Duodenal mucosa (tissue), 2 donors: ENCODE results near the gene TNPO1.

Experiments
- H3K27ac ChIP-seq: one replicate; pipeline ENCODE4 v1.7.0; 2013; ENCODE audit warnings: low read depth, low read length
- H3K27me3 ChIP-seq, 2 donors: one replicate each; pipeline ENCODE4 v1.7.0; 2013; ENCODE audit warnings: low read length in 2 of 2, control low read depth in 1 of 2; ENCODE audit not compliant: insufficient read depth in 2 of 2, control insufficient read depth in 1 of 2
- H3K36me3 ChIP-seq, 2 donors: one replicate each; pipeline ENCODE4 v1.7.0; 2013; ENCODE audit warnings: low read length in 2 of 2, control low read depth in 1 of 2; ENCODE audit not compliant: insufficient read depth in 2 of 2, control insufficient read depth in 1 of 2
- H3K4me1 ChIP-seq, 2 donors: one replicate each; pipeline ENCODE4 v1.7.0; 2013; ENCODE audit warnings: low read length in 2 of 2, control low read depth in 1 of 2; ENCODE audit not compliant: insufficient read depth in 2 of 2, control insufficient read depth in 1 of 2
- H3K4me3 ChIP-seq, 2 donors: one replicate each; pipeline ENCODE4 v1.7.0; 2013; ENCODE audit warnings: low read length in 2 of 2, low read depth in 1 of 2
- H3K9ac ChIP-seq, 2 donors: one replicate each; pipeline ENCODE4 v1.7.0; 2013; ENCODE audit warnings: low read length in 2 of 2, low read depth in 1 of 2
- H3K9me3 ChIP-seq, 2 donors: one replicate each; pipeline ENCODE4 v1.7.0; 2013; ENCODE audit warnings: low read length in 2 of 2, control low read depth in 1 of 2; ENCODE audit not compliant: control insufficient read depth in 1 of 2

Gene TNPO1

DNA sequence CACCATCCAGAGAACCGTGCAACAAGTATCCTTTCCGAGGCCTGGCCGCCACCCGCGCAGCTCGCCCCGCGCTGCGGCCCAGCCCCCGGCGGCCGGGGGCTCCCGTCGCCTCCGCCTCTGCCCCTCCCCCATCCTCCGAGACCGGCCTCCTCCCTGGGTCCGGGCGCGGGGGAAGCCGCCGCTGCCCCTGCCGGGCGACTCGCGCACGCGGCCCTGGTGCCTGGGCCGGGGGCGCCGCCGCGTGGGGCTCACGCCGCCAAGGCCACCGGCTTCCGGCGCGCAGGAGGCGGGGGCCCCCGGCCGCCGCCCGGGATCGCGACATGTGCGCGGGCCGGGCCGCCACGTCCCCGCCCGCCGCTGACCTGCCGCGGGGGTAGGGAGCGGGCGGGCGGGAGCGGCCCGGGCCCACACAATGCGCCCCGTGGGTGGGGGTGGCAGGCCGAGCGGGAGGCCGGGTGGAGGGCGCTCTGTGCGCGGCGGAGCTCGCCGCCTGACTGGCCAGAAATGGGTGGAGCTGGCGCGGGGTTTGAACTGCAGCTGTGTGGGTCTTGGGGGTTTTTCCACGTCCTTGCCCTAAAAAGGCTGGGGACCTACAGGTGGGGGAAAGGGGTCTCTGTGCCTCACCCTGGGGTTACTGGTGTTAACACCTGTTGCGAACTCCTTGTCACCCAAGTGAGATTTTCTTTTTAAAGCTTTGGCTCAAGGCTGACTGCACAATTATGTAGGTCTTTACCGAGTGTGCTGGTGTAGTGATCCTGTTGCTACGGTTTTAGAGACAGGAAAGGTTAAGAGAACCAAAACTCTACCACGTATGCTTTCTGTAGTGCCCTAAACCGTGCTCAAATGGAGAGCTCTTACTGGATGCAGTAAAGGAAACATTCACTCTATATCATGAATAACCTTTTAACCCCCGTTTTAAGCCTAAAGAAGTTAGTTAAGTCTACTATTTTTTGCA is 32.3 kb downstream of the TNPO1 start:
- Histone ChIP-seq H3K27ac (peak overlapping the region; percentile 92), H3K4me1 (peaks cover 33 to 40% of the 10 kb centered on the region in 2 donors), H3K9ac (peak overlapping the region; percentile 76 to 86), H3K9me3 (no peaks in the 10 kb centered on the region), H3K27me3 (no peaks in the 10 kb centered on the region), H3K4me3 (peak overlapping the region; percentile 89 to 96), H3K36me3 (peaks cover 4 to 7% of the 10 kb centered on the region in 2 donors)

DNA sequence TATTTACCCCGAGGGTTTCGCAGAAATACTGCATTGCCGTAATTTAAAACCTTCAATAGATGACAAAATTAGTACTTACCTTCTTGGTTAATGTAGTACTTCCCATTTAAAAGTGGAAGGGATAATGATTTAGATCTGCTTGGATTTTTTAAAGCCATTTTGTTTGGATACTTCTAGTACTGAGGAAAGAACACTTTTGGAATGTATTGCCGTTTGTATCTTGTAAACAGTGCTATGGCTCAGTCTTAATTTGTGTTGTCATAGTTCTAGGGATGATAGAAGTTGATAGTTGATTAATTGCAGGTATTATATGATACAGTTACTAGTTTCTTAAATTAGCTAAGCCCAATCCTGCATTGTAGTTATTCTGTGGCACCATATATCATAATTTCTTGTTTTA is 33.1 kb downstream of the TNPO1 start:
- peak overlapping the region; percentile 89 to 90 for H3K4me3 ChIP-seq
- H3K36me3 ChIP-seq = peaks cover 4 to 7% of the 10 kb centered on the region in 2 donors
- H3K27ac ChIP-seq = no peak overlapping the region
- peaks cover 33 to 40% of the 10 kb centered on the region in 2 donors for H3K4me1 ChIP-seq
- peak overlapping the region; percentile 71 to 72 for H3K9ac ChIP-seq
- no peaks in the 10 kb centered on the region for H3K9me3 ChIP-seq
- no peaks in the 10 kb centered on the region for H3K27me3 ChIP-seq

DNA sequence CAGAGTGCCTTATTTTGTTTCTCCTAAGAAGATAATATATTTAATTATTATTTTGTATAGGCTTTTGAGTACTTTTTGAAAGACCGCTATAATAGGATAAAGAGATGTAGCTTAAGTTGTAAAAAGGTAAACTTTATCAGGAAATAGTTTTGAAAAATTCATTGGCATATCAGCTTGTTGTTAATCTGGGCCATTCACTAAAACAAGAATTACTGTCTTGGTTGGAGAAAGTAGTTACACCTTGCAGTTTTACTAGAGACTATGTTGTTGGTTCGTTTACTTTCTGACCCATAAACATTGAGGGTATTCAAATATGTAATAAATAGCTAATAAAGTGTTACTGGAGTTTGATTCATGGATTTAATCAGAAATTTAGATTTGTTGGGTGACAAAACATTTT is 33.7 kb downstream of the TNPO1 start:
- H3K36me3 ChIP-seq = peaks cover 4 to 7% of the 10 kb centered on the region in 2 donors
- H3K4me1 ChIP-seq = peaks cover 33 to 40% of the 10 kb centered on the region in 2 donors
- no peaks in the 10 kb centered on the region for H3K27me3 ChIP-seq
- no peak overlapping the region for H3K27ac ChIP-seq
- peak overlapping the region; percentile 41 to 90 for H3K4me3 ChIP-seq
- no peak overlapping the region for H3K9ac ChIP-seq
- no peaks in the 10 kb centered on the region for H3K9me3 ChIP-seq

DNA sequence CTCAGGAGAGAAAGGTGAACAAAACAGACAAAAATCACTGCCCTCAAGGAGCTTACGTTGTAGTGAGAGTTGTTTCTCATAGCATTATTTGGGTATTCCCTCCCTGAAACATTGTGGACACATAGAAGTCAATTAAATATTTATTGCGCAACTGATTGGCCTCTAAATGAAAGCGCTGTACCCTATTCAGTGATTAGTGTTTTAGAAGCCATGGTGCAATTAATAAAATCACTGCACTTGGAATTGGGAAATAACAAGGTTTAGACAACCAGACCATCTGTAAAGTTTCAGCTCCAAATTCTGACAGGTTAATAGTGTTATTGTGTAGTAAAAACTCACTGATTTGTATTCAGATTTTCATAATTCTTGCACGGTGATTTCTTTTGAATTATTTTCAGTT is 35.9 kb downstream of the TNPO1 start:
- no peaks in the 10 kb centered on the region for H3K9me3 ChIP-seq
- H3K27ac ChIP-seq = no peak overlapping the region
- peaks cover 11 to 20% of the 10 kb centered on the region in 2 donors for H3K36me3 ChIP-seq
- peaks cover 33 to 36% of the 10 kb centered on the region in 2 donors for H3K4me1 ChIP-seq
- H3K9ac ChIP-seq = no peak overlapping the region
- no peak overlapping the region for H3K4me3 ChIP-seq
- no peaks in the 10 kb centered on the region for H3K27me3 ChIP-seq

DNA sequence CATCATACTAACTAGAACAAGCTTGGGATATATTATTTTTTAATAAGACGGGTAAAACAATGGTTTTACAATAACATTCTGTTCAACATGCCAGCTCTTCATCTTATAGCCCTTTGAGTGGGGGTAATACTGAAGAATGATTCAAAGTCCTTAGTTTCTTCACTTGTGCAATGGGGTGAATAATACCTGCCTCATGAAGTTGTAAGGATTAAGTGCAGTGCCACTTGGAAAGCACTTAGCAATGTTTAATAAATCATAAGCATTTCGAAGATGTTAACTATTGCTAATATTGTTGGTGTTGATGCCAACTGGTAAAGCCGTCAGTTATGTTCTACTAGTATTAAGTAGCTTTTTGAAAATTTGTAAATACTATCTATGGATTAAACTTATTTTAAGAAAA is 38.0 kb downstream of the TNPO1 start:
- H3K9ac ChIP-seq = no peak overlapping the region
- no peaks in the 10 kb centered on the region for H3K9me3 ChIP-seq
- H3K4me1 ChIP-seq = peaks cover 27% of the 10 kb centered on the region in 2 donors
- H3K4me3 ChIP-seq = no peak overlapping the region
- no peak overlapping the region for H3K27ac ChIP-seq
- peaks cover 14 to 24% of the 10 kb centered on the region in 2 donors for H3K36me3 ChIP-seq
- no peaks in the 10 kb centered on the region for H3K27me3 ChIP-seq

DNA sequence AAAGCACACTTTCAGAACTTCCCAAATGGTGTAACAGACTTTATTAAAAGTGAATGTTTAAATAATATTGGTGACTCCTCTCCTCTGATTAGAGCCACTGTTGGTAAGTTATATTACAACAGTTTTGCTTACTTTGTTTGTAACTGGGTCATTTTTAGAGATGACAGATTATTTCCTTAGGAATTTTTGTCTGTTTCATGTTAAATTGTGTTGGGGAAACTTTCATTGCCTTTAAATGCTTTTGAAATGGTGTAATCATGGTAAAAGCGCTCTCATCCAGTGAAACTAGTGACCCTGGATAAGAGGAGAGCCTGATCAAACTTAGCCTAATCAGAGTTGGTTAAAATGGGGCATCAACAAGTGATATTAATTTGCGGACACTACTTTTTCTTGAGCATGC is 39.4 kb downstream of the TNPO1 start:
- no peak overlapping the region for H3K4me3 ChIP-seq
- peaks cover 13 to 14% of the 10 kb centered on the region in 2 donors for H3K4me1 ChIP-seq
- no peak overlapping the region for H3K9ac ChIP-seq
- H3K27me3 ChIP-seq = no peaks in the 10 kb centered on the region
- peaks cover 19 to 30% of the 10 kb centered on the region in 2 donors for H3K36me3 ChIP-seq
- H3K9me3 ChIP-seq = no peaks in the 10 kb centered on the region
- no peak overlapping the region for H3K27ac ChIP-seq

DNA sequence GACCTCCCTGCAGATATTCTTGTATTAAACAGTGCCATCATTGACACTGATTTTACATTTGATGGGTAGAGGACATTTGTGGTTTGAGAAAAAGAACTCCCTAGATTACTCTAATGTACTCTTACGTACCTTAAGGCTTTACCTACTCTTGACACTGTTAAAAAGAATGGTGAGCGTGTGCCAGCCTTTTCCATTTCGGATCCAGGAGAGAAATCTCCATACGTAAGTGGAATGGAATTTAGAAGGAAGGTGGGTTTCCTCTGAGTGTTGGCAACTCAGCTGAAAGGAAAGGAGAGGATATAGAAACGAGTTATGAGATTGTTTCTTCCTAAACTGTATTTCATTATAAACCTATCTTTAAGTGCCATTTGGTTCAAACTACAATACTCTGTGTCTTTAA is 40.9 kb downstream of the TNPO1 start:
- no peak overlapping the region for H3K27ac ChIP-seq
- H3K27me3 ChIP-seq = no peaks in the 10 kb centered on the region
- no peak overlapping the region for H3K9ac ChIP-seq
- H3K4me1 ChIP-seq = peaks cover 2 to 4% of the 10 kb centered on the region in 2 donors
- no peaks in the 10 kb centered on the region for H3K9me3 ChIP-seq
- H3K36me3 ChIP-seq = peaks cover 24 to 40% of the 10 kb centered on the region in 2 donors
- H3K4me3 ChIP-seq = no peak overlapping the region

DNA sequence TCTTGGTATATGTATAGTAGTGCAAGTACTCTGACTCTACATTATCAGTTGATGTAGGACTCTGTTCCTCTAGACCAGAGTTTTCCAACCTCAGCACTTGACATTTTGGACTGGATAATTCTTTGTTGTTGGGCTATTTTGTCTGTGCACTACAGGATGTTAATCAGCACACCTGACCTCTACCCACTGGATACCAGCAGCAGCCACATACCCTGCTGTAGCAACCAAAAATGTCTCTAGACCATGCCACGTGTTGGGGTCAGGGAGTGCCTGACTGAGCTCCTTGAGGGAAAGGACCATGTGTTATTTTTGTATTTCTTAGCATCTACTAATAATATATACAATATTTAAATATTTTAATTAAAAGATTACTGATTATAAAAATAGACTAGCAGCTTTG is 42.7 kb downstream of the TNPO1 start:
- Histone ChIP-seq H3K4me1 (no peaks in the 10 kb centered on the region), H3K9ac (no peak overlapping the region), H3K9me3 (no peaks in the 10 kb centered on the region), H3K4me3 (no peak overlapping the region), H3K36me3 (peaks cover 30 to 48% of the 10 kb centered on the region in 2 donors), H3K27ac (no peak overlapping the region), H3K27me3 (no peaks in the 10 kb centered on the region)

DNA sequence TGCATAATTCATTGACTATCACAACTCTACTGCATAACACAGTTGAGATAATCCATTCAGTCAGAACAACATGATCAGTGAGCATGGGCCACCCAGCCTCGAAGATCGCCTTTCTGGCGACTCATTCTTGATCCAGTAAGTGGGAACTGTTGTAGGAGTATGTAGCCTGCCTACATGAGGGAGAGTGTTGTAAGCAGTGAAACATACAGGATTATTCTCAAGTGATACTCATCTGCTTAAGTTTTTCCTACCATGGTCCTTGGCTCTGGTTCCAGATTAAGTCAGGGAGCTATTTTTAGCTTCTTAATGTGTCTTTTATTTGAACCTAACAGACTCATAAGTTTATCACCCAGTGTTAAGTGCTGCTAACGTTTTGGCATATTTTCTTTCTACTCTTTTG is 44.0 kb downstream of the TNPO1 start:
- H3K9ac ChIP-seq = no peak overlapping the region
- H3K4me3 ChIP-seq = no peak overlapping the region
- peaks cover 30 to 53% of the 10 kb centered on the region in 2 donors for H3K36me3 ChIP-seq
- H3K9me3 ChIP-seq = no peaks in the 10 kb centered on the region
- no peak overlapping the region for H3K27ac ChIP-seq
- H3K4me1 ChIP-seq = no peaks in the 10 kb centered on the region
- H3K27me3 ChIP-seq = no peaks in the 10 kb centered on the region

DNA sequence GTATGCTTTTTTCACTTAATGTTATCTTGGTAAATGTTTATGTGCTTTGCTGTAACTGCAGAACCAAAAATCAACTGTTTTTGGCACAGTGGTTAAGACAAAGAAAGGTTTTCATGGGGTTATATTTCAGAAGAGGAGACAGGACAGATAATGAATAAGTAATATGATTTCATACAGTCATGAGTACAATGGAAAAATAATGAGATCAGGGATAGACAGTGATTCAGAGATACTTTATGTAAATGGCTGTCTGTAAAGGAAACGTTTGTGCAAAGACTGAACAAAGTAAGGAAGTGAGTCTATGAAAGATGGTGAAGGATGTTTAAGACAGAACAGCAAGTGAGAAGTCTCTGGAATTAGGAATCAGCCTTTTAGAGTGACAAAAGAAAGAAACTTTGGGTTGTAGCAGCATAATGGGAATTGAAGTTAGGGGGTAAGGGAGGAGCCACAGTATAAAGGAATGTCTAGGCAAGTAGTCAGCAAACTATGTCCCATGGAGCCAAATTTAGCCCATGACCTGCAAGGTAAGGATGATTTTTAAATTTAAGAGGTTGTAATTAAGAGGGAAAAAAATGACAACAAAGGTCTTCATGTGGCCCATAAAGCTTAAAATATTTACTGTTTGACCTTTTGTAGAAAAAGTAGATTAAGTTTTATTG is 55.0 kb downstream of the TNPO1 start:
- H3K4me1 ChIP-seq = no peaks in the 10 kb centered on the region
- H3K9me3 ChIP-seq = no peaks in the 10 kb centered on the region
- peaks cover 25 to 41% of the 10 kb centered on the region in 2 donors for H3K36me3 ChIP-seq
- no peak overlapping the region for H3K27ac ChIP-seq
- H3K27me3 ChIP-seq = no peaks in the 10 kb centered on the region
- H3K4me3 ChIP-seq = no peak overlapping the region
- no peak overlapping the region for H3K9ac ChIP-seq
